Activated CD8-positive, alpha-beta memory T cell treated with anti-CD3 and anti-CD28 coated beads, Interleukin-2, amount 50 U/mL, for 1 hour (primary cell): ENCODE results near the gene F13A1.

ENCODE experiments used
- DNase-seq: peaks from one replicate; pipeline ENCODE4 v3.0.0-alpha.2; 2020; ENCODE audit errors: extremely low read depth

The F13A1 gene

DNA sequence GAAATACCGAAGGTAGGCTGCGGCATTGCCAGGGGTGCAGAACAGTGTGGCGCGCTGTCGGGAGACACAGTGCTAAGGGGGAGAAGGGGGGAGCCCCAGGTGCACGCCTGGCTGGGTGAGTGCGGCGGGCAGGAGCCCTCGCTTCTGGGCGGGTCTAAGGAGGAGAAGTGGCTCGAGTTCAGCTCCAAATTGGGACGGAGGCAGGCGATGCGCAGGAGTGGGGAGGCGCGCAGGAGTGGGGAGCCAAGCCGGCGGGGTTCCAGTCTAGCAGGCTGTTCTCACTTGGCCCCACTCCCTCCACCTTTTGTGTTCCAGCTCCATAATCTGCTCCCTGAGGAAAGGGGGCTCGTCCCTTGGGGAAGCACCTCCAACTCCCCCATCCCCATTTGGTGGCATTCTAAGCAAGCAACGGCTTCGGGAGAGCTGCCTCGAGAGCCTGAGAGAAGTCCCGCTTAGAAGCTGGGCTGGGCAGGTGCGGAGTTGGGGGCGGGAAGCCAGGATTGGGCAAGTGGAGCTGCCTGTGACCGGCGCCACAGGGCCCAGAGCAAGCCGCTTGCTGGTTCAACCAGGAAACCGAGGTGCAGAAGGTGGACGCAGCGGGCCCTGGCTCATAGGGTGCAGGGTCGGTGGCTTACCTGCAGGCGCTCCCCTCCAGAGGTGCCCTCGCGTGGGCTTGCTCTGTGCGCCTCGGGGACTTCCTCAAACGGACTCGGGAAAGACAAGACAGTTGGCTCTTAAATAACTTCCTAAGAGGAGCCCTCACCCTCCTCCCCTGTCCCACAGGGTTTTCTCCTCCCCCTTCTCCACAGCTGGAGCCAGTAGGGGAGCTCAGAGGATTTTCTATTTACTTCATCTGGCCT is at the start of gene F13A1:
TSS of gene F13A1 (minus strand) at position 711 of the 860 bp plus-strand sequence. CDS start 1,998 bp downstream, outside the sequence.
- DNase-seq: no peak

DNA sequence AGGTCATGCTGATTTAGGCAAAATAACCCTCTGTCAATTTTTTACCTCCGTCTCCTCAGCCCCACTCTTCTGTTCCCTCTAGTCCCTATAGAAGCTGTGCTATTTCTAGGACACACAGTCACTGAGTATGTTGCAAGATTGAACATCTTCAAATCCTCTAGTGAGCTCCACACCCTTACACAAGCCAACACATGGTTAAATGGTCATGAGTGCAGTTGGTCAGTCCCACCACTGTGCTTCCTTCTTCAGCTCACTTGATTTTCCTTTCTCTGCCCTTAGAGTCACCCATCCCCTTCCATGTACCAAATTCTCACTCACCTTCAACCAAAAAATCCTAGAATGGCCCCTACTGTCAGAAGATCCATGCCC is 48.2 kb upstream of the F13A1 start:
- DNase-seq: no peak

DNA sequence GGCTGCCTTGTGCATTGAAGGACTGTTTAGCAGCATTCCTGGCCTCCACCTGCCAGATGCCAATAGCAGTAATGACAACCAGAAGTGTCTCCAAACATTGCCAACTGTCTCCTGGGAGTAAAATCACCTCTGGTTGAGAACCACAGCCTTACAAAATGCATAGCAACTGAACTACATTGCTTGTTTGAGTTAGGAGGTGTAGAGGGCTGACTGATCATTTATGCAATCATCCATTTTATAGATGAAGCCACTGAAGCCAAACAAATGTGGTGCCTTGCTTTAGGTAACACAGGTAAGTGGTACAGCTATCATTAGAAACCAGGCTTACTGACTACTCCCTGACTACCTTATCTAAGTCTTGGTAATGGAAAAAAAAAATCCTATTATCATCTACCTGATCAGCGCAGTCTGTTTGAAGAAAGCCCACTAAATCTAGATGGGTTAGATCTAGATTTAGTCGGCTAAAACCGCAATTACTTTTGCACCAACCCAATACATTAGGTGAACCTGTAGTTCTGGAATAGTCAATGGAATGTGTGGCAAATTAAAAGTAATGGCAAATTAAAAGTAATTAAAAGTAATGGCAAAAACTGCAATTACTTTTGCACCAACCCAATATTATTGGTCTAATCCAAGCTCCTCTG is 47.7 kb upstream of the F13A1 start:
- DNase-seq: no peak

DNA sequence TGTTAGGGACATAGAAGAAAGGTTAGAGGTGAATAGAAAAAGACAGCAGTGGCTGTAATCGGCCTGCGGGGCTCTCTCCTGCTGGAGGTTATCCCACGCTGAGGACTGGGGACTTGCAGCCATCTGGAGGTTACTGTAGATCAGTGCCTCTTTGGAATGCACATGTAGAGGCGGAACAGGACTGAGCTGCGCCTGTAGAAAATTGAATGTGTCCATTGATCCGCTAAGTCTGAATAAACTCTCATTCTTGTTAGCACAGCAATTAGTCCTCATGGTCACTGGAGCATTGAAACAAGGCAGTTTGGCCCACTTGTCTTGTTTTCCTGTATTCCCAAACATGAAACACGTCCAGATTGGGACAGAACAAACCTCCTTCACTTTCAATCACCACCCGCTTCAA is 46.3 kb upstream of the F13A1 start:
- DNase-seq: no peak

DNA sequence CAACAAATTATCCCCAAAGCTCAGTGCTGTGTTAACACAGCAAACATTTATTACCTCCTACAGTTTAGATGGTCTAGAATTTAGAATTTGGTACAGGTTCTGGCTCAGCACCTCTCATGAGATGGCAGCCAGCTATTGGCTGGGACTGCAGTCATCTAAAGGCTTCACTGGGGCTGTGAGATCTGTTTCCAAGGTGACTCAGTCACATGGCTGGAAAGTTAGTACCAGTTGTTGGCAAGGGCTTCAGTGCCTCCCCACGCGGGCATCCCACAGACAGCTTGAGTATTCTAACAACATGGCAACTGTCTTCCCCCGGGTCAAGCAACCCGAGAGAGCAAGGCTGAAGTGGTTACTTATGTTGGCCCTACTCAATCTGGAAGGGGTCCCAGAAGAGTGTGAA is 44.8 kb upstream of the F13A1 start:
- DNase-seq: no peak

DNA sequence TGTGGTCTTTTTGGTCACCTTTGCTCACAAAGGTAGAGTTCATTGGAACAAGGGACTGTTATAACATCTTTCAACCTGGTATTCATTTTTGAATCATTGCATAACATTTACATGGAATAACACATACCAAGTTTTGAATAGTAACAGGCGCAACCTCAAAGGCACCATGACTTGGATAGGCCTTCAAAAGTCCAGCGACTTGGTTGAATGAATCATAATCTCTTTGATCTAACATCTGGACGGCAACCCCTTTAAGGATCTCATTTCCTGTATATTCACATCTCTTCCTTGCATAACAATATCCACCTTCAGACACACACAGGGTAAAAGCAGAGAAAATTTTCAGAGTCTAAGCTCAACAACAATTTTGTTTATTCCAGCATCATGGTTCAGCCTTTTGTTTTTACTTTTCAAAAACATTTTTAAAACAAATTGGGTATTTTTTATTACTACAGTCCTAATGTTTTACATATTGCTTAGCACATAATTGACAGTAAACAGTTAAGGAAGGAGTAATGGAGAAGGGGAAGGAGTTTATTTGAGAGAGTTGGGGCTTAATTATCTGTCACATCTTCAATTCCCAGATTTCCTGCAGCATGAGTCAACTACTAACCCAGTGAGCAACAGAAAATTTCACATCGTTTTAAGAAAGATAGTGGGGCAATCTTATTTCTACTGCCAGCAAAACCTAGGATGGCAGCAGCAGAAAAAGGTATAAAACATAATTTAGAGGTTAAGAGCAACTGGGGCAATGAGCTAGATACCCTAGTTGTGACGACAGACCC is 41.8 kb upstream of the F13A1 start:
- DNase-seq: no peak

DNA sequence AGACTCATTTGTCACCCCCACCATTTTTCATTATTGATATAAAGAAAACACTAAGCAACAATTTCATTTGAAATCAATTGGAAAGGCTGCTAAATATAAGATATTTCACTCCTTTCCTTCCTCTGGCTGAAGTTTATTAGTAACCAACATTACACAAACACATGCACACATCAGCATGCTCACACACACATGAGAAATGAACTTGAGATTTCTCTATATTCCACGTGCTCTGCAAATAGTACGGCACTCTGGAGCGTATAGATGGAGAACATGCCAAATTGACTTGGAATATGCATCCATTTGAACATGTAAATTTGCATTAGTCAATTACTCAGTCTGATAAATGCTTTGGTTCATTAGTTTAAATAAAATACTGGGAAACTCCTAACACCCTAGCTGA is 37.1 kb upstream of the F13A1 start:
- no peak for DNase-seq

DNA sequence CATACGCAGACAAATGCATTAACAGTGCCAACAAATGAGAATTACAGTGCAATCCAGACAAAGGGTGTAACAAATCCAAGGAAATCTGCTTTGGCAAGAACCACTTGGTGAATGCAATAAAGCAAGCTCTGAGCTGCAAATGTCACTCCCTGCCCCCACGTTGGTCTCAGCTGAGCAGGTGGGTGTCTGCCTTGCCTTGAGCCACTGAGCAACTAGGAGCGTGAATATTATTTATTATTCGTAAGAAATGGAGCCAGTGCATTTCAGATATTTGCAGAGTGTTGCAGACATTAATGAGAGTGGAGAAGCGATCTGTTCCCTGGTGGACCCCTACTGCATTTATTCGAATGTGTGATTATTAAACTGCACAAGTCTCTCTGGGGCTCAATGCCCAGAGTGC is 36.6 kb upstream of the F13A1 start:
- no peak for DNase-seq

DNA sequence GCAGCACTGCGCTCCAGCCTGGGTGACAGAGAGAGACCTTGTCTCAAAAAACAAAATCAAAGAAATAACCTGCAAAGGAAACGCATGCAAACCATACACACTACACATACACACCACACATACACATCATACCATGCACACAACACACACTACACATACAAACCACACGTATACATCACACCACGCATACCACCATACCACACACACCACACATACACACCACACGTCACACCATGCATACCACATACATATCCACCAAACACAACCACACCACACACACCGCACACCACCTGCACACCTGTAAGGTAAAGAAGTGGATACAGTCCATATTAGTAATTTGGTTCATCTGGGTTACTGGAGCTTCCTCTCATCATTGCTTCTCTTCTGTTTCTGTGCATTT is 32.3 kb upstream of the F13A1 start:
- DNase-seq: no peak

DNA sequence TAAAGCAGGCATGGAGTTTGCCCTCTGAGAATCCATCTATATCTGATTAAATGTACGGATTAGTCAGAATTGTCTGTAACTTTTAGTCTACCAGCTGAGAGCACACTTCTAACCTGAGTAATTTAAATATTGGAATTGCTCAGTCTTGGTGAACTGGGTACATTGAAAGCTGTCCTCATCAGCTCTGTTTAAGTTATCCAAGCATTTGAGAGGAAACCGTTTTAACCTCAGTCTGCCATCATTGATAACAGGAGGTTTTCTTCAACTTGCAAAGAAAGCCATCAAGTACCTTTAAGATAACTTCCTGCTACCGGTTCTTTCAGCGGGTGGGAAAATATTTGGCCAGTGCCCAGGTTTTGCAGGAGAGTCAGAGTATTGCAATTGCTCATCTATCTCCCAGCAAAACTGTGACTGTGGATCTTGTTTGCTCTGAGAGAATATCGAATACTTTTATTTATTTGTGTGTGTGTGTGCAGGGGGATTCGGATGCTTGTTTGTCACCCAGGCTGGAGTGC is 31.1 kb upstream of the F13A1 start:
- DNase-seq: no peak

DNA sequence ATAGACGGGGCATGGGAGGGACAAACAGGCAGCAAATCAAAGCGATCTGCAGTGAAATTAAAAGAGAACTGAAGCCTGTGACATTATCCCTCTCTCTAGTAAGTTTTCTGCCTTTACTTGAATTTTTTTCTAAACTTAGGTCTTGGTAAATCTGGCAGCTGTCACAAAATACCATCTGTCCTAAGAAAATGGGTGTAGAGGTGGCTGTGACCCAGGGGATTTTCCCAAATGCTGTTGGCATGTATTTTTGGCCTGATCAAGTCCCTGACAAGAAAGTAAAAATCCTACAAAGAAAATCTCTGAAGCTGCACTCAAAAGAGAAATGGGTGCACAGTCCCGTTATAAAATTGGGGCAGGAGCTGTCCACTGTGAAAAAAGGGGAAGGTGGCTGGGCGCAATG is 30.2 kb upstream of the F13A1 start:
- no peak for DNase-seq

DNA sequence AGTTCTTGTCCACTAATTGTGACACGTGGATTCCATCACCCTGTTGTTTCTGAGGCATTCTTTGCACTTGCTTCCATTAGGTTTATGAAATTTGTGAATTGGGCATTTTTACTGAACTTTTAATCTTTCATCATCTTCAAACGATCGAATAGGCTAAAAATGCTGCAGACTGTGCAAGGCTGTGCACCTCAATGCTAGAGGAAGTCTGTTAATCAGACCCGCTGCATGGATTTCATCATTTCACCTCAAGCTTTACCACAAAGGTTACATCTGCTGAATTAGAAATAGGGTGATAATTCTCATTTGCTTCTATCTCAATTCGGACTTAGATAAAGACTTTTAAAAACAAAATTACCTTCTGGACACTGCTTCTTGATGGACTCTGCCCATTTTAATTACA is 27.8 kb upstream of the F13A1 start:
- no peak for DNase-seq

DNA sequence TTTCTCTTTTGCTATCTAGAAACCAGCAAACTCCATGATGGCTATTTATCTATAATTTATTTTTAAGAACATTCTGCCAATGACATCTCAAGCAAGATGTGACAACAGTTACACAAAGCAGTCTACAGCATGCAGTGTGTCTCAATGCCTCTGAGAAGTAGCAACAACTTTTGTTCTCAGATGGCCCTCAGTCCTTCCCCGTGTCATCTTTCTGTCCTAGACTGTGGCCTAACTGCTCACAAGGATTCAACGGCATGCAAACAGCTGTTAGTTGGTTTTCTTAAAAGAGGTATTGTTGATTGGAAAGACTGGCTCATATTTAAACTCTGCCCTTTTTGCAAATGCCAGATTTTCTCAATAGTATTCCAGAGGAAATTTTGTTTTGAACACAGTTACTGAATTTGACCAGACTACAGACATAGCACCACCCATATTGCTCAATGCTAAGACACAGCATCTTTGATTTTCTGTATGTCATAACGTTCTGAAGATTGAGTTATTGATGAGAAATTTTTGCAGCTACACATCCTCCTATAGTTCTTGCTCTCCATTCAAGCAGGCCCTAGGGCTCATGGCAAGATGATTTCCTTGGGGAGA is 26.1 kb upstream of the F13A1 start:
- DNase-seq: no peak

DNA sequence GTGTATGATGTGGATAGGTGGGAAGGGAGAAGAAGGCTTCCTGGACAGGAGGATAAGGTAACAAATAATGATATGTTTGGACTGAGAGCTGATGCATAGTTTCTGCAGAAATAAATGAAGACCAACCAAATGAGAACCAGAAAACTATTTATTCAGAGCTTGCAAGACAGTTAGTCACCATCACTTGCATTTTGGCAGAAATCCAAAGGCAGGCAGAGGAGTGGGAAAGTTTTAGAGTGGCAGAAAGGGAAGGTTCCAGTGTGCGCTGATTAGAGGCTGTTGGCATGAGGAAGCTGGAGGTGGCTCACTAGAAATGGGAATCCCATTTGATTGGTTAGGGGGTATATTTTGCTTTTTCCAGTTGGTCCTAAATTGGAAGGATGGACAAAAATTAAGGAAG is 13.0 kb upstream of the F13A1 start:
- no peak for DNase-seq

DNA sequence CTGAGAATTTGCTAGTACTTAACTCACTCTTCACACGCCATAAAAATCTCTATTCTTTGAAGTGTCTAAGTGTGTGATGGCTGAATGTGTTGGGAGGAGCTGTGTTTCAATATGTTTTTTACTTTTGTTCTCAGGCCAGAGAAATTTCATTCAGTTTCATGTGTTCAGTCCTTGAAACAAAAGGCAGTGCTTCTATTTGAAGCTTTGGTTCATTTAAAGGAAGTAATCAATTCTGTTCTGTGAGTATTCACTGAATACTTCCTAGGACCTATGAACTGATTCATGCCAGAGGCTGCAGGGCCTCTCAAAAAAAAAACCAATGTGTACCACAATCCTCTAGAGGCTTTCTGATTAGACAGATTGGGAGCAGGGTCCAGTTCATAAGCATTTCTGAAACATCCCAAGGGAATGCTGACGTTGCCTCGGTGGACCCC is 12.4 kb upstream of the F13A1 start:
- DNase-seq: no peak

DNA sequence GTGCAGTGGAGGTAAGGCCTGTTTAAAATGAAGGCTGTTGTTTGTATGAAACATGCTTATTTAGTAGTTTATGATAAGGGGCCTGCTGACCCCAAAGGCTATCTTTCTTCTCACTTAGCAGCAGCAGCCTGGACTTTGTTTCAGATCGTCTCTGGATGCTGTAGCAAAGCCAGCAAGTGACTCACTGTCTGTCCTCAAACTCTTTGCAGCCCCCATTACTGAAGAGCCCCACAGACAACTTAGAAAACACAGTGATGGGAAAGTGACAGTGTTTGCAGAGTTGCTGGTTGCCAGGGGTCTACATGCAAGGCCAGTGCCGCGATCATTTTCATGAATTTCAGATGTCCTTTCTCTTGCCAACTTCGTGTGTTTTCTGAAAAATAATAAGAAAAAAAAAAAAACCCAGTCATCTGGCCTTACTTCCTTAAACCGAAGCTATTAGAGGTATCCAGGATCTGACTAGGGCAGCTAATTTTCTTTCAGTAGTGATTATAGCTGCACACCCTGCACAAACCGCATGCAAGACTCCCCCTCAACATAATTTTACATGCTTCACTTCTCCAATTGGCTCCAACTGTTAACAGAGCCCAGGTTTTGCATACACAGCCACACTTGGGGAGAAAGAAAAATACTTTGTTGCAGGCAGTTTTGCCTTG is 11.6 kb upstream of the F13A1 start:
- DNase-seq: no peak

DNA sequence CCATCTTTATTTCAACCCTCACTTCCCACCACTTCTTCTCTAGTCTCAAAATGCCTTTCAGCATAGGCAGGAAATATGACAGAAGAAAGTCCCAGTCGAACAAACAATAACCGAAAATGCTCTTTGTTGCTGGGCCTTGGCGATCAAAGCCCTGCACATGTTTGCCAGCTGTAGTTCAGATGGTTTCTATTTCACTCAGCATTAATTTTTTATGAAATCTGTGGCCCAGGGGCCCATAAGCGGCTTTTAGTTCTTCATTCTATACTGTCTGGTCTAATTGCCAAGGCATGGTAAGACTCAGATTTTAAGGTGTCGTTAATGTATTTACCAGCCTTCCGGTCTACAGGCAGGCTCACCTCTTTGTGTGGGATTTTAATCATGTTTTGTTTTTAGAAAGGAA is 10.9 kb upstream of the F13A1 start:
- no peak for DNase-seq

DNA sequence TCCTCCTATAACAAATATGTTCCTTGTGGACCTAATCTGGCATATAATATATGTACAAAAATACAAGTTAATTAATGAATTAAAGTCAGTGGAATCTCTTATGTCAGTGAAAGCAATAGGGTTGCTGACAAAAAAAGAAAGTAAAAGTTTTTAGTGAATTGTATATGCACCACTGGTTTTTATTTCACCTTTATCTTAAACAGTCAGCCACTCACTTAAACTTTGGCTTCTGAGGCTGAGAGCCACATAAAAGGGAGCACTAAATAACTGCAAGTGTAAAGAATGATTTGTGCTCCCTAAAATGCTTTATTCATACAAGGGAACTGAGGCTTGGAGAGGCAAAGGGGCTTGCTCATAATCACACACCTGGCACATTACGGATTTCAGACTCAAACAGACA is 9.9 kb upstream of the F13A1 start:
- DNase-seq: no peak

DNA sequence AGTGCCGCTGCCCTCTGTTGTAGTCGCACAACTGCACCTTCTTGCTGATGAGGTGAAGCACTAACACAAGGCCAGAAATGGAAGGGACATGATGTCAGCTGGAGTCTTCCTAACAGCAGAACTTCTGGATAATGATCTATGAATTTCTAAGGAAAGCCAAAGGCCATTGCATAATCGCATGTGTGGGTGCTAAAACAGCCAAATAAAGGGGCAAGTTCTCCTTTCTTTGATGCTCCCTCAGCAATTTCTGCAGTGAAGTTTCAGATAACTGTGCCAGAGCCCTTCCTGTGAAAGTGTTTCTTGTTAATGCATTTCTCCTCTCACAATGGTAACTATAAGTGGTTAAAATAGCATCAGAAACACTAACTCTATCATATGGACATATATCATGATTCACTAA is 8.0 kb upstream of the F13A1 start:
- no peak for DNase-seq

DNA sequence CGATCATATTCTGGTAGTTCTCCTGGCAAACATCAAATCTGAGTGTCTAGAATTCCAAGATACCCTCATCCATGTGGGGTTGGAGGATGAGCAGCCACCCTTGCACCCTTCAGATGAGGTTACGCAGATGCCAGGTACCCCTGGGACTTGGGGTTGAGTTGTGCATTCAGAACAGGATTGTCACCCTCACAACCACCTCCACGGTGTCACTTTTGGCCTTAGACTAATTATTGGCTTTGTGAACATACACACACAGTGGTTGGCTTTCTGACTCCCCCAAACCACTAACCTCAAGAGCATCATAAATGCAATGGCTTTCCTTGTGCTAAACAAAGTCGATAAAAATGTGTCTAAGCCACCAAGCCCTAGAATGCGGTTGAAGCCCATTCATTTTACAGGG is 2.9 kb upstream of the F13A1 start:
- no peak for DNase-seq

DNA sequence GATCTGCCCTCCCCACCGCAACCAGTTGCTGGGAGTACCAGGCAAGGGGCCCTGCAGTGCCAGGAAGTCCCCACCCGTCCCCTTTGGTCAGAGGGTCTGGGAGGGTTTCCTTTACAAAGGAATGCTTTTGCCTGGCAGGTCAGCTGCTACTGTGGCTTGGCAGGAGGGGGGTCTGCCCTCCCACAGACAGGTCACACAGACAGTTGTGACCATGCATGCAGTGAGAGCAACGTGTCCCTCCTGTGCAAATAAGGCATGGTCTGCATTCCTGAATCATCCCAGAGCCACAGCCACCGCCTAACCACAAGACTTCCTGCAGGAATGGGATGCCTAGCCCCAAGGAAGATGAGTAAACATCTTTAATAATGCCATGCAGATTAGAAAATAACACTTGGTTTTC is 439 bp upstream of the F13A1 start:
- DNase-seq: no peak
